ENCODE measurements around the gene ATP1B3. TPM values are rescaled to one million over a fixed set of nuclear protein-coding genes. Genes with fewer than 3 reads are reported as not detected.
A peak's percentile ranks its signal among the peaks of the same experiment; 100 is the strongest.

The ATP1B3 gene
- total RNA-seq, 4 donors from 2014 or later: 55.1 to 94.1 (median 64.7) TPM

DNA sequence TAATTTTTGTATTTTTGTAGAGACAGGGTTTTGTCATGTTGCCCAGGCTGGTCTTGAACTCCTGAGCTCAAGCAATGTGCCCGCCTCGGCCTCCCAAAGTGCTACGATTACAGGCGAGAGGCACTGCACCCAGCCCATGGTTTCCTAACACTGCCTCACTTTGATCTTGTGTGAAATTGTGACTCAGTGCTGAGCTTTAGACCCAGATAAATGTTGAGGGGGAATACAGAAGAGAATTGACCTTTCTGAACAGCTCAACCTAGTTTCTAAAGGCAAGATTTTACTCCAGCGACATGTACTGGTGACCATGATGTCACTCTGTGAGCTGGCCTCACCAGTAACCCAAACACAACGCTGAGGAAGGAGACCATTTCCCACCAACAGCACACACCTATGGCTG is 73.5 kb downstream of the ATP1B3 start:
- Histone ChIP-seq H3K27ac (no peak overlapping the region), H3K4me3 (replicated peaks in 1 of 3) (no peak overlapping the region), H3K27me3 (no peaks in the 10 kb centered on the region), H3K36me3 (peaks cover 0 to 4% of the 10 kb centered on the region in 2 donors), H3K9me3 (no peaks in the 10 kb centered on the region), H3K4me1 (peaks cover 0 to 11% of the 10 kb centered on the region in 2 donors)
- WGBS, 2 donors: 98 to 99% methylated on average over 6 of the region's 6 CpGs
- intact Hi-C loops (cut with DNase I): no loop called here
- DNase-seq: no peak
- TF ChIP-seq POLR2A (IDR thresholded peaks at IDR 0.05): no peak
- TF ChIP-seq, protein P1, sequence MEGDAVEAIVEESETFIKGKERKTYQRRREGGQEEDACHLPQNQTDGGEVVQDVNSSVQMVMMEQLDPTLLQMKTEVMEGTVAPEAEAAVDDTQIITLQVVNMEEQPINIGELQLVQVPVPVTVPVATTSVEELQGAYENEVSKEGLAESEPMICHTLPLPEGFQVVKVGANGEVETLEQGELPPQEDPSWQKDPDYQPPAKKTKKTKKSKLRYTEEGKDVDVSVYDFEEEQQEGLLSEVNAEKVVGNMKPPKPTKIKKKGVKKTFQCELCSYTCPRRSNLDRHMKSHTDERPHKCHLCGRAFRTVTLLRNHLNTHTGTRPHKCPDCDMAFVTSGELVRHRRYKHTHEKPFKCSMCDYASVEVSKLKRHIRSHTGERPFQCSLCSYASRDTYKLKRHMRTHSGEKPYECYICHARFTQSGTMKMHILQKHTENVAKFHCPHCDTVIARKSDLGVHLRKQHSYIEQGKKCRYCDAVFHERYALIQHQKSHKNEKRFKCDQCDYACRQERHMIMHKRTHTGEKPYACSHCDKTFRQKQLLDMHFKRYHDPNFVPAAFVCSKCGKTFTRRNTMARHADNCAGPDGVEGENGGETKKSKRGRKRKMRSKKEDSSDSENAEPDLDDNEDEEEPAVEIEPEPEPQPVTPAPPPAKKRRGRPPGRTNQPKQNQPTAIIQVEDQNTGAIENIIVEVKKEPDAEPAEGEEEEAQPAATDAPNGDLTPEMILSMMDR (IDR thresholded peaks at IDR 0.05): no peak

DNA sequence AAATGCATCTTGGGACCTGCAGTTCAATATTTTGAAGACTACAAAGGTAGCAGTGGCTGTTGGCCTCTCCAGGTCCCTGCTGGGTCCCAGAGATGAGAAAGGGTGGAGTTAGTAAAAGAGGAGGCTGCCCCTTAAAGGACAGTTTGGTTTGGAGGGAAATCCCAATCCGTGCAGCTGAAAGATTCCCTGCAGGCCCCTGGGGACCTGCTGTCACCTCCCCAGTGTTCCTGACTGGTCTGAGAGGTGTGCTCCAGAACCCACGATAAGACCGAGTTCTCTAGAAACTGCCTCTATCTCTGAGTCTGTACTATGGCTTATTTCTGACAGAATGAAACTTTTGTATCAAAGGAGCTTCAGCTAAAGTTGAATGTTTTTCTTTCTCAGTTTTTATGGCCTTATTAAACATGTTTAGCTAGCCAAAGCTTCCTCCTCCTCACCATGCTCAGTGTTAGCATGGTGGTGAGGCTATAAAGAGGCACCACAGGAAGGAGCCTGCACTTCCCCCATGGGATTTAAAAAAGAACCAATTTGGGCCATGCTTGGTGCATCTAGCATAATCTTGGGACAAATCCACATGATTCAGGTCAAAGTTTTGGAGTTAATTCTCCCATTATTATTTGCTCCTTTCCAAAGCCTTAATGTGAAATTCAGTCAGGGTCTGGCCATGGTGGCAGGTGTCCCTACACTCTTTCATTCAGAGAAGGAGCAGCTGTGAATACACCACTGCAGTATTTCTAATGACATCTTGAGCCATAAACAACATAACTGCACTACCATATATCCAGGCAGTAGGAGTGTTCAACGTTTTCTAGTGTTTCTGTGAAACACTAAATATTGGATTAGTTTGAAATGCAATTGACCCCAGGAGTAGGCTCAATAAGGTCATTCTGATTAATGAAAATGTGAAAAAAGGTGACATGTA is 74.4 kb downstream of the ATP1B3 start:
- H3K27me3 ChIP-seq: no peaks in the 10 kb centered on the region
- H3K27ac ChIP-seq: no peak overlapping the region
- no peaks in the 10 kb centered on the region for H3K9me3 ChIP-seq
- 81 to 83% methylated on average over 4 of the region's 4 CpGs for WGBS, 2 donors
- H3K36me3 ChIP-seq: peaks cover 0 to 4% of the 10 kb centered on the region in 2 donors
- no peak overlapping the region for H3K4me3 ChIP-seq (replicated peaks in 1 of 3)
- intact Hi-C loops (cut with DNase I): no loop called here
- no peak for TF ChIP-seq POLR2A (IDR thresholded peaks at IDR 0.05)
- TF ChIP-seq, protein P1 (IDR thresholded peaks at IDR 0.05): no peak
- H3K4me1 ChIP-seq: peaks cover 0 to 11% of the 10 kb centered on the region in 2 donors
- DNase-seq: no peak

DNA sequence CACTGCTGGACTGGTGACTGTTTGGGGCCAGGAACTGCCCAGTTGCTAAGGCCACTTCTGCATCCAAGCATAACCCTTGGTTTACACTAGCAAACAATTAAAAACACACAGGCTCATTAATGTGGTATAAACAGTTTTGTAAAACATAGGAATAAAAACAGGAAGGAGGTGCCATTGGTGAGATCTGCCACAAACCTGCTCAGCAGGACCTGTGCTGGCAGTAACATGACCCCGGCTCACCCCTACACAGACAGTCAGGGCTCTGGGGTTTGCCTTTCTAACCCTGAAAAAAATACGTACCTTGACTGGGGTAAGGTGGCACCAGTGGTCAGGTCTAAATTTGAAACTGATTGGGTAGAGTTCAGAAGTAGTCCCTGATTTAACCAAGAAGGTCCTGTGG is 76.2 kb downstream of the ATP1B3 start:
- intact Hi-C loops (cut with DNase I): no loop called here
- H3K4me1 ChIP-seq: peaks cover 0 to 11% of the 10 kb centered on the region in 2 donors
- DNase-seq: no peak
- WGBS, 2 donors: 82 to 85% methylated on average over 2 of the region's 2 CpGs
- no peaks in the 10 kb centered on the region for H3K27me3 ChIP-seq
- no peaks in the 10 kb centered on the region for H3K9me3 ChIP-seq
- H3K36me3 ChIP-seq: peaks cover 0 to 6% of the 10 kb centered on the region in 2 donors
- TF ChIP-seq POLR2A (IDR thresholded peaks at IDR 0.05): no peak
- TF ChIP-seq, protein P1 (IDR thresholded peaks at IDR 0.05): no peak
- H3K4me3 ChIP-seq (replicated peaks in 1 of 3): no peak overlapping the region
- peak overlapping the region in 2 of 3 donors; percentile 4 to 21 for H3K27ac ChIP-seq

DNA sequence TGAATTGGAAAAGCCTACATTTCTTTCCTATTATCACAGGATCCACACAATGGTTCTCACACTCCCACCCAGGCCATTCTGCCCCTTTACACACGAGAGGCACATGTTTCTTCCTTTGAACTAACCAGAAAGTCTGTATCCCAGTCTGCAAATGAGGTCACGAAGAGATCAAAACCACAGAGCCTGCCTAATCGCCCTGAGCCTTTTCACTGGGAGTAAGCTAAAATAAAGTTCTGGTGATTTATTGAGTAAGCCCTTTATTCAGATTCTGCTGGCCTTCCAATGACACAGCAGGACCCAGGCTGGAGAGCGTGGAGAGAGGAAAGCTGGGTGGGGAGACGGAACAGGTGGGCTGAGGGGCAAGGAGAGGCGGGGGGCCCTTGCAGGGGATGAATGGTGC is 78.7 kb downstream of the ATP1B3 start:
- H3K4me1 ChIP-seq: peaks cover 0 to 17% of the 10 kb centered on the region in 2 donors
- H3K4me3 ChIP-seq (replicated peaks in 1 of 3): no peak overlapping the region
- H3K27ac ChIP-seq: no peak overlapping the region
- intact Hi-C loops (cut with DNase I): no loop called here
- H3K36me3 ChIP-seq: peaks cover 0 to 15% of the 10 kb centered on the region in 2 donors
- WGBS, 2 donors: 87 to 89% methylated on average over 6 of the region's 6 CpGs
- TF ChIP-seq, protein P1 (IDR thresholded peaks at IDR 0.05): no peak
- no peak for TF ChIP-seq POLR2A (IDR thresholded peaks at IDR 0.05)
- no peak for DNase-seq
- H3K27me3 ChIP-seq: no peaks in the 10 kb centered on the region
- H3K9me3 ChIP-seq: no peaks in the 10 kb centered on the region
